HCT116 (cell line): Measurements from ENCODE around the gene REEP5. TPM values are rescaled to one million over a fixed set of nuclear protein-coding genes. Genes with fewer than 3 reads are reported as not detected.

Source experiments
- ATAC-seq: fragments of 200-7000 bp; cut with Tn5 transposase; 2 replicates; pipeline ENCODE4 v1.9.1; 2020; ENCODE audit warnings: mild to moderate bottlenecking, moderate library complexity
- BruUV-seq: library from RNA; stranded (reverse); fragments of 400-500 nt; replicated peaks from 2 replicates; lab custom pipeline; 2021; lab: Mats Ljungman, UMichigan
- CTCF ChIA-PET: fragments of 300-600 bp; sonication (Branson Sonifier 250); formaldehyde crosslinking; loops from one replicate; lab custom pipeline; 2021; ENCODE audit warnings: antibody characterized with exemption; lab: Charles Lee
- POLR2A ChIA-PET: fragments of 300-600, 350-600 bp; sonication (Branson Sonifier 250); formaldehyde crosslinking; loops from one replicate; lab custom pipeline; 2021; ENCODE audit warnings: antibody characterized with exemption; lab: Charles Lee
- RAD21 ChIA-PET, 2 experiments: fragments of 300-600 bp; sonication (Branson Sonifier 250); formaldehyde crosslinking; loops; one replicate each; lab custom pipeline; 2023; ENCODE audit warnings: low total read pairs in 2 of 2; ENCODE audit not compliant: uncharacterized antibody in 2 of 2, unreplicated experiment in 2 of 2, low non-redundant PET in 1 of 2; lab: Charles Lee
- DNase-seq: peaks from one replicate; pipeline ENCODE4 v3.0.0-alpha.2; 2010; ENCODE audit warnings: low read depth, low spot score
- H2AFZ ChIP-seq: fragments of 200-600 bp; shearing (Covaris generic), sonication (generic); 2 replicates; pipeline ENCODE4 v1.6.1; 2017; ENCODE audit warnings: low read depth, mixed run types, mixed read lengths, antibody characterized with exemption, low read length; ENCODE audit not compliant: poor library complexity, severe bottlenecking
- H3K27ac ChIP-seq: 2 replicates; pipeline ENCODE4 v1.5.1; 2012; ENCODE audit warnings: low read depth, low read length
- H3K27me3 ChIP-seq: fragments of 200-600 bp; sonication (generic); 2 replicates; pipeline ENCODE4 v1.6.1; 2016; ENCODE audit warnings: mixed run types, low read length, mixed read lengths; ENCODE audit not compliant: insufficient read depth
- H3K36me3 ChIP-seq, 2 experiments: fragments of 200-500 bp in 1 of 2; fragments of 200-600 bp in 1 of 2; sonication (Bioruptor generic) in 1 of 2; sonication (generic) in 1 of 2; 2 replicates each; pipeline versions ENCODE4 v1.5.1 to v1.6.1; 2014 to 2016; ENCODE audit warnings: low read length in 2 of 2, inconsistent platforms in 1 of 2, mixed read lengths in 1 of 2, mixed run types in 1 of 2; ENCODE audit not compliant: insufficient read depth in 2 of 2, control insufficient read depth in 1 of 2
- H3K4me1 ChIP-seq, 2 experiments: fragments of 200-600 bp in 1 of 2; sonication (generic) in 1 of 2; 2 replicates each; pipeline versions ENCODE4 v1.5.1 to v1.6.1; 2012 to 2017; ENCODE audit warnings: low read length in 2 of 2, inconsistent platforms in 1 of 2, mild to moderate bottlenecking in 1 of 2, mixed read lengths in 1 of 2, mixed run types in 1 of 2, moderate library complexity in 1 of 2; ENCODE audit not compliant: insufficient read depth in 2 of 2, control insufficient read depth in 1 of 2
- H3K4me2 ChIP-seq: fragments of 200-600 bp; sonication (generic); 2 replicates; pipeline ENCODE4 v1.6.1; 2017; ENCODE audit warnings: mixed run types, low read length, mixed read lengths
- H3K4me3 ChIP-seq, 2 experiments: fragments of 200-600 bp in 1 of 2; sonication (generic) in 1 of 2; replicated peaks in 1 of 2; 2 replicates each; pipeline ENCODE4 v1.5.1; 2011 to 2016; ENCODE audit warnings: low read length in 2 of 2, control low read depth in 1 of 2, low read depth in 1 of 2, mild to moderate bottlenecking in 1 of 2, mixed read lengths in 1 of 2, mixed run types in 1 of 2
- H3K79me2 ChIP-seq: fragments of 200-600 bp; sonication (generic); 2 replicates; pipeline ENCODE4 v1.6.1; 2017; ENCODE audit warnings: mild to moderate bottlenecking, mixed run types, low read length, moderate library complexity, mixed read lengths; ENCODE audit not compliant: insufficient read depth
- H3K9ac ChIP-seq: fragments of 200-600 bp; sonication (generic); 2 replicates; pipeline ENCODE4 v1.6.1; 2016; ENCODE audit warnings: low read length, mixed read lengths
- H3K9me2 ChIP-seq: fragments of 200-600 bp; sonication (generic), shearing (Covaris generic); 2 replicates; pipeline ENCODE4 v1.6.1; 2017; ENCODE audit warnings: mixed run types, mild to moderate bottlenecking, moderate library complexity; ENCODE audit not compliant: insufficient read depth
- H3K9me3 ChIP-seq, 2 experiments: fragments of 200-500 bp in 1 of 2; fragments of 200-600 bp in 1 of 2; sonication (Bioruptor generic) in 1 of 2; sonication (generic) in 1 of 2; 2 replicates each; pipeline ENCODE4 v1.6.1; 2014 to 2017; ENCODE audit warnings: low read length in 2 of 2, mixed read lengths in 2 of 2, inconsistent platforms in 1 of 2, low read depth in 1 of 2, mild to moderate bottlenecking in 1 of 2, mixed run types in 1 of 2, moderate library complexity in 1 of 2; ENCODE audit not compliant: control insufficient read depth in 1 of 2, insufficient read depth in 1 of 2
- H4K20me1 ChIP-seq: fragments of 200-600 bp; sonication (generic), shearing (Covaris generic); 2 replicates; pipeline ENCODE4 v1.6.1; 2017; ENCODE audit warnings: mixed run types, mild to moderate bottlenecking, moderate library complexity; ENCODE audit not compliant: insufficient read depth
- CBX3 ChIP-seq: IDR thresholded peaks from 2 replicates; pipeline ENCODE4 v1.6.1; 2012; ENCODE audit warnings: low read depth
- CEBPB ChIP-seq: IDR thresholded peaks from 2 replicates; pipeline ENCODE4 v1.6.1; 2012; ENCODE audit warnings: low read depth
- EGR1 ChIP-seq: IDR thresholded peaks from 2 replicates; pipeline ENCODE4 v1.6.1; 2012; ENCODE audit warnings: low read depth
- ELF1 ChIP-seq: IDR thresholded peaks from 2 replicates; pipeline ENCODE4 v1.6.1; 2012; ENCODE audit warnings: low read depth, borderline replicate concordance
- EZH2 ChIP-seq: fragments of 200-600 bp; sonication (generic); IDR thresholded peaks from 2 replicates; pipeline ENCODE4 v1.6.1; 2017; ENCODE audit warnings: antibody characterized with exemption, mixed run types
- JUND ChIP-seq: IDR thresholded peaks from 2 replicates; pipeline ENCODE4 v1.6.1; 2012
- POLR2A ChIP-seq: IDR thresholded peaks from 2 replicates; pipeline ENCODE4 v1.7.0; 2011; ENCODE audit warnings: borderline replicate concordance; ENCODE audit not compliant: insufficient read depth, insufficient read length; ENCODE audit errors: extremely low read depth
- SIN3A ChIP-seq: IDR thresholded peaks from 2 replicates; pipeline ENCODE4 v1.6.1; 2012; ENCODE audit warnings: low read depth
- SP1 ChIP-seq: IDR thresholded peaks from 2 replicates; pipeline ENCODE4 v1.6.1; 2012; ENCODE audit warnings: low read depth
- ZFX ChIP-seq: fragments of 450-650 bp; IDR thresholded peaks from 2 replicates; pipeline ENCODE4 v1.6.1; 2017
- intact Hi-C: fragments of 100-400 bp; cut with micrococcal nuclease; formaldehyde crosslinking; loops from 2 replicates; pipeline ENCODE4 v1.10.0; 2022
- total RNA-seq: library from RNA; stranded (reverse); gene quantifications from one replicate; pipeline ENCODE4 v1.2.1, GENCODE V29; 2021; ENCODE audit not compliant: unreplicated experiment
- TF ChIP-seq, protein P1 (sequence below): IDR thresholded peaks from 2 replicates; pipeline ENCODE4 v1.6.1; 2011; ENCODE audit warnings: mild to moderate bottlenecking, low read length, moderate library complexity; ENCODE audit not compliant: insufficient replicate concordance; ENCODE audit errors: extremely low read depth
- TF ChIP-seq, protein P2 (sequence below), 3 experiments: fragments of 200-600 bp in 1 of 3; sonication (generic) in 1 of 3; IDR thresholded peaks in 2 of 3; conservative IDR thresholded peaks in 1 of 3; 2 replicates each; pipeline ENCODE4 v1.5.1; 2012 to 2017; ENCODE audit warnings: low read depth in 2 of 3, low read length in 2 of 3, antibody characterized with exemption in 1 of 3, borderline replicate concordance in 1 of 3, control low read depth in 1 of 3, mild to moderate bottlenecking in 1 of 3, mixed read lengths in 1 of 3, mixed run types in 1 of 3, moderate library complexity in 1 of 3; ENCODE audit not compliant: insufficient read depth in 1 of 3
- TF ChIP-seq, protein P3 (sequence below): IDR thresholded peaks from 2 replicates; pipeline ENCODE4 v1.6.1; 2012; ENCODE audit warnings: low read depth

The REEP5 gene
- total RNA-seq, 1 experiment from 2014 or later, result 71.7 TPM

DNA sequence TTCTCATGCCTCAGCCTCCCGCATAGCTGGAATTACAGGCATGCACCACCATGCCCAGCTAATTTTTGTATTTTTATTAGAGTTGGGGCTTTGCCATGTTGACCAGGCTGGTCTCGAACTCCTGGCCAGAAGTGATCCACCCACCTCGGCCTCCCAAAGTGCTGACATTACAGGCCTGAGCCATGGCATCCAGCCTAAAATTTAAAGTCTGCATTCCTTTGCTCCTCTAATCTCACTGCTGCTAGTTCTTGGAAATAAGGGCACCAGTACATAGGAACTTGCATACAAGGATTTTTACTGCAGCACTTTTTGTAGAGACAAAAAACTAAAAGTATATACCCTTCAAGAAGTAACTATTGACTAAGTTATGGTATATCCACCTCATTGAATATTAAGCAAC is 34.6 kb upstream of the REEP5 start (continued):
- TF ChIP-seq, protein P1, sequence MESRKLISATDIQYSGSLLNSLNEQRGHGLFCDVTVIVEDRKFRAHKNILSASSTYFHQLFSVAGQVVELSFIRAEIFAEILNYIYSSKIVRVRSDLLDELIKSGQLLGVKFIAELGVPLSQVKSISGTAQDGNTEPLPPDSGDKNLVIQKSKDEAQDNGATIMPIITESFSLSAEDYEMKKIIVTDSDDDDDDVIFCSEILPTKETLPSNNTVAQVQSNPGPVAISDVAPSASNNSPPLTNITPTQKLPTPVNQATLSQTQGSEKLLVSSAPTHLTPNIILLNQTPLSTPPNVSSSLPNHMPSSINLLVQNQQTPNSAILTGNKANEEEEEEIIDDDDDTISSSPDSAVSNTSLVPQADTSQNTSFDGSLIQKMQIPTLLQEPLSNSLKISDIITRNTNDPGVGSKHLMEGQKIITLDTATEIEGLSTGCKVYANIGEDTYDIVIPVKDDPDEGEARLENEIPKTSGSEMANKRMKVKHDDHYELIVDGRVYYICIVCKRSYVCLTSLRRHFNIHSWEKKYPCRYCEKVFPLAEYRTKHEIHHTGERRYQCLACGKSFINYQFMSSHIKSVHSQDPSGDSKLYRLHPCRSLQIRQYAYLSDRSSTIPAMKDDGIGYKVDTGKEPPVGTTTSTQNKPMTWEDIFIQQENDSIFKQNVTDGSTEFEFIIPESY, result no peak
- no peak for TF ChIP-seq CBX3

DNA sequence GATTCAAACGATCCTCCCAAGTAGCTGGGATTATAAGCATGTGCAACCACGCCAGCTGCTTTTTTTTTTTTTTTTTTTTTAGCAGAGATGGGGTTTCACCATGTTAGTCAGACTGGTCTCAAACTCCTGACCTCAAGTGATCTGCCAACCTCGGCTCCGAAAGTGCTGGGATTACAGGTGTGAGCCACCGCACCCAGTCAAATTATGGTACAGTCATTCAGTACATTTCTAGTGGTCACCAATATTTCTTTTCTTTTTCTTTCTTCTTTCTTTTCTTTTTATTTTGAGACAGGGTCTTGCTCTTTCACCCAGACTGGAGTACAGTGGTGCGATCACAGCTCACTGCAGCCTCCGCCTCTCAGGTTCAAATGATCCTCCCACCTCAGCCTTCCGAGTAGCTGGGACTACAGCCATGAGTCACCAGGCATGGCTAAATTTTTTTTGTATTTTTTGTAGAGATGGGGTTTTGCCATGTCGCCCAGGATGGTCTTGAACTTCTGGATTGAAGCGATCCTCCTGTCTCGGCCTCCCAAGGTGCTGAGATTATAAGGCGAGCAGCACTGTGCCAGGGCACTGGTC is 29.2 kb upstream of the REEP5 start:
- TF ChIP-seq EZH2, result no peak
- no peak for TF ChIP-seq EGR1
- no peak for TF ChIP-seq CEBPB
- TF ChIP-seq, protein P2, sequence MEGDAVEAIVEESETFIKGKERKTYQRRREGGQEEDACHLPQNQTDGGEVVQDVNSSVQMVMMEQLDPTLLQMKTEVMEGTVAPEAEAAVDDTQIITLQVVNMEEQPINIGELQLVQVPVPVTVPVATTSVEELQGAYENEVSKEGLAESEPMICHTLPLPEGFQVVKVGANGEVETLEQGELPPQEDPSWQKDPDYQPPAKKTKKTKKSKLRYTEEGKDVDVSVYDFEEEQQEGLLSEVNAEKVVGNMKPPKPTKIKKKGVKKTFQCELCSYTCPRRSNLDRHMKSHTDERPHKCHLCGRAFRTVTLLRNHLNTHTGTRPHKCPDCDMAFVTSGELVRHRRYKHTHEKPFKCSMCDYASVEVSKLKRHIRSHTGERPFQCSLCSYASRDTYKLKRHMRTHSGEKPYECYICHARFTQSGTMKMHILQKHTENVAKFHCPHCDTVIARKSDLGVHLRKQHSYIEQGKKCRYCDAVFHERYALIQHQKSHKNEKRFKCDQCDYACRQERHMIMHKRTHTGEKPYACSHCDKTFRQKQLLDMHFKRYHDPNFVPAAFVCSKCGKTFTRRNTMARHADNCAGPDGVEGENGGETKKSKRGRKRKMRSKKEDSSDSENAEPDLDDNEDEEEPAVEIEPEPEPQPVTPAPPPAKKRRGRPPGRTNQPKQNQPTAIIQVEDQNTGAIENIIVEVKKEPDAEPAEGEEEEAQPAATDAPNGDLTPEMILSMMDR (IDR thresholded peaks at IDR 0.05 in 2 of 3, conservative IDR thresholded peaks at IDR 0.05 in 1 of 3; ENCODE audit: borderline replicate concordance in 1 of 3, insufficient read depth in 1 of 3, low read depth in 2 of 3, low read length in 2 of 3), result no peak
- no peak for TF ChIP-seq ZFX
- TF ChIP-seq JUND, result no peak
- no peak for TF ChIP-seq ELF1
- TF ChIP-seq, protein P3, sequence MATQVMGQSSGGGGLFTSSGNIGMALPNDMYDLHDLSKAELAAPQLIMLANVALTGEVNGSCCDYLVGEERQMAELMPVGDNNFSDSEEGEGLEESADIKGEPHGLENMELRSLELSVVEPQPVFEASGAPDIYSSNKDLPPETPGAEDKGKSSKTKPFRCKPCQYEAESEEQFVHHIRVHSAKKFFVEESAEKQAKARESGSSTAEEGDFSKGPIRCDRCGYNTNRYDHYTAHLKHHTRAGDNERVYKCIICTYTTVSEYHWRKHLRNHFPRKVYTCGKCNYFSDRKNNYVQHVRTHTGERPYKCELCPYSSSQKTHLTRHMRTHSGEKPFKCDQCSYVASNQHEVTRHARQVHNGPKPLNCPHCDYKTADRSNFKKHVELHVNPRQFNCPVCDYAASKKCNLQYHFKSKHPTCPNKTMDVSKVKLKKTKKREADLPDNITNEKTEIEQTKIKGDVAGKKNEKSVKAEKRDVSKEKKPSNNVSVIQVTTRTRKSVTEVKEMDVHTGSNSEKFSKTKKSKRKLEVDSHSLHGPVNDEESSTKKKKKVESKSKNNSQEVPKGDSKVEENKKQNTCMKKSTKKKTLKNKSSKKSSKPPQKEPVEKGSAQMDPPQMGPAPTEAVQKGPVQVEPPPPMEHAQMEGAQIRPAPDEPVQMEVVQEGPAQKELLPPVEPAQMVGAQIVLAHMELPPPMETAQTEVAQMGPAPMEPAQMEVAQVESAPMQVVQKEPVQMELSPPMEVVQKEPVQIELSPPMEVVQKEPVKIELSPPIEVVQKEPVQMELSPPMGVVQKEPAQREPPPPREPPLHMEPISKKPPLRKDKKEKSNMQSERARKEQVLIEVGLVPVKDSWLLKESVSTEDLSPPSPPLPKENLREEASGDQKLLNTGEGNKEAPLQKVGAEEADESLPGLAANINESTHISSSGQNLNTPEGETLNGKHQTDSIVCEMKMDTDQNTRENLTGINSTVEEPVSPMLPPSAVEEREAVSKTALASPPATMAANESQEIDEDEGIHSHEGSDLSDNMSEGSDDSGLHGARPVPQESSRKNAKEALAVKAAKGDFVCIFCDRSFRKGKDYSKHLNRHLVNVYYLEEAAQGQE, result no peak
- no peak for TF ChIP-seq SP1
- TF ChIP-seq SIN3A, result no peak
- no peak for TF ChIP-seq POLR2A
- TF ChIP-seq, all 23 proteins: peak for 0
- H3K79me2 ChIP-seq, result no peaks in the 10 kb centered on the region
- H2AFZ ChIP-seq, result no peak overlapping the region
- H3K27ac ChIP-seq, result no peak overlapping the region
- RAD21 ChIA-PET, result no interaction called here
- no peaks in the 10 kb centered on the region for H3K9me2 ChIP-seq
- no peak overlapping the region for H3K9ac ChIP-seq
- H3K4me2 ChIP-seq, result no peak overlapping the region
- no peaks in the 10 kb centered on the region for H3K27me3 ChIP-seq
- no peaks in the 10 kb centered on the region for H4K20me1 ChIP-seq
- no peaks in the 10 kb centered on the region for H3K4me1 ChIP-seq
- H3K4me3 ChIP-seq, result no peak overlapping the region
- BruUV-seq, result no TSS peak
- ATAC-seq (no peak), DNase-seq (no peak)
- H3K9me3 ChIP-seq, result no peaks in the 10 kb centered on the region
- CTCF ChIA-PET, result no interaction called here
- intact Hi-C loops, result no loop called here
- H3K36me3 ChIP-seq, result no peaks in the 10 kb centered on the region
- POLR2A ChIA-PET, result no interaction called here
